OCI-M1 (cell line): ENCODE data around the gene FAR2.
"Not testable (repeated sequence)": the region's sequence is repeated elsewhere in the genome, so short reads cannot be mapped to it uniquely, and the experiment has no call there.

Experiments used
- DNase-seq: peaks from one replicate; lab custom pipeline; 2025; lab: John Stamatoyannopoulos, UW

The FAR2 gene

DNA sequence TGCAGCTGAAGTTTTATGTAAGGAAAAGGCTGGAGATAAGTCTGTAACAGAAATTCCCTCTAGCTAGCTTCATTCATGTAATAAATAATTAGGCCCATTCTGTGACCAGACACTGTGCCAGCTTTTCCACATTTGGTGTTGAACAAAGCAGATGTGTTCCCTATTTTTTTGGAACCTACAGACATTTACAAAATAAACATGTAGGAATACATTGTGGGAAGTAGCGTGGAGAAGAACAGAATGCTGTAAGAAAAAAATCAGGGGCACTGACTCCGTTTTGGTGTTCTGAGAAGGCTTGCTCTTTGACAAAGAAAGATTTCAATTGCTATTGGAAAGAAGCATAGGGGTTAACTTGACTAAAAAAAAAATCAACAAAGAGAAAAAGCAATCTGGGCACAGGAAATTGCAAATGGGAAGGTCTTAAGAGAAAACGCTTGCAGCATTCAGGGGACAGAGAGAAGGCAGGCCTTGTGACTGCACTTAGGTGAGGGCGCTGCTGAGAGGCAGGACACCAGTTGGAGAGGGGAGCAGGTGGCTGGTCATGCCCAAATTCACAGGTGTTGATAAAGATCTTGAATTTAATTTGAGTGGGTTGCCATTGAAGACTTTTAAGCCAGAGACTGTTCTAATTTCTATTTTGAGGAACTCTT is 4.0 kb downstream of the FAR2 start:
- DNase-seq, result no peak

- peak; percentile 86 for DNase-seq
These were observed 6.0 kb downstream of the FAR2 start for GRCh38 chr12:29155079-29155478.

DNA sequence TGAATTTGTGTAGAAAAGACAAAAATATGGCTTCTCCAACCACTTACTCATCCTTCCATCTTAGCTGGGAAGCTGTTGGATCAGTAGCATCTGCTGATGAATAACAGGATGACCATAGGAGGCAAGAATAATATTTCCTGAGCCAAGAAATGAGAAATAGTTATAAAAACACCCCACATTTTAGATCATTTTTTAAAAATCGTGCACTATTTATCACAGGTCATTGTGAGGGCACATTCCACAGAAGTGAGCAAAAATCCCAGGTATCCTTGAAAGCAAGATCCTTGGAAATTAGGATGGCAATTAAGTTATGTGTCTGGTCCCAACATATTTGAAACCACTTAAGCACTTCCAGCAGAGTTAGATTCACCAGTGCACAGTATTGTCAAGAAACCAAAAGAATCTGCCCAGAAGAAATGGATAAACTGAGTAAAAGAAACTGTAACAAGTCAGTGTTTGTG is 8.4 kb downstream of the FAR2 start:
- peak; percentile 13 for DNase-seq

DNA sequence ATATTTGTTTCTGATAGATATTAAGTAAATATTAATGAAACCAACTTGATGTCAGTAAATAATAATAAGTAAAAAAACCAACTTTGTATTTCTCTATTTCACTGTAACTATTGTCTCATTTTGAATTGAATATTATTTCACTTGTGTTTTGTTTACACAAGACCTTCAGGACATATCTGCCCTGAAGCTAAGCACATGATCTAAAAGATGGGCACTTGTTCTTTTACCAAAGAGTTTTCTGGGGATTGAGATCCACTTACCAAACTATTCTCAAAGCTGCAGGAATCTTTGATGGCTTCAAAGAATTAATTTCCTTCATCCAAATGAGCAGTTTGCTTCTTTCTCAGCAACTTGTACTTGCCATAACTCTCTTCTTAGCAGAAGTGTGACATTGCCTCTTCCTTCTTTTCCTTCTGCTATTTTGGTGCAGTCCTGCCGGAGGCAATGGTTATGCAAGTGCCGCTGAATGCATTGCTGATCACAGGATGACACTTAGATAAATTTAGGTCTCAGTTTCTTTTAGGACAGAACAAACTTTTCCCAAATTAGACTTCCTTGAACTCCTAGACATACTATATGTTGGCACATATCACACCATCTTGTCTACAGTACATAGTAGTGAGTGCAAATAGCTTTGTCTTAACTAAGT is 9.2 kb downstream of the FAR2 start:
- peak; percentile 59 for DNase-seq

DNA sequence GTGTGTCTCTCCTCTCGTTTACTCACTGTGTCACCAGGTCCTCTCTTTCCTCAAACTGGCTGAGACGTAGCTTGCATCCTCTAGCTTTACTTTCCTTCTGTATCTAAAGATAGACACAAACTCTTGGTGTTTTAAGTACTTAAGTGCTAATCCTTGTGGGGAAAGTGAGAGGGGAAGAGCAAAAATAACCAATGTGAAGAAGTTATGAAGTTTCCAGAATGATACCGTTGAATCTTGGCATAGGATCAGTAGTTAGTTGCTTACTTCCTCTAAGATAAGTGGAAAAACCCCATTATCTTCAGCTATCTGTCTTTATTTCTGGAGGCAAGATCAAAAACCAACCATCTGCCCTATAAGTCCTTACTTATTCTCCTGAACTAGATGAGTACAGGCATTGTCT is 10.6 kb downstream of the FAR2 start:
- peak; percentile 74 for DNase-seq

DNA sequence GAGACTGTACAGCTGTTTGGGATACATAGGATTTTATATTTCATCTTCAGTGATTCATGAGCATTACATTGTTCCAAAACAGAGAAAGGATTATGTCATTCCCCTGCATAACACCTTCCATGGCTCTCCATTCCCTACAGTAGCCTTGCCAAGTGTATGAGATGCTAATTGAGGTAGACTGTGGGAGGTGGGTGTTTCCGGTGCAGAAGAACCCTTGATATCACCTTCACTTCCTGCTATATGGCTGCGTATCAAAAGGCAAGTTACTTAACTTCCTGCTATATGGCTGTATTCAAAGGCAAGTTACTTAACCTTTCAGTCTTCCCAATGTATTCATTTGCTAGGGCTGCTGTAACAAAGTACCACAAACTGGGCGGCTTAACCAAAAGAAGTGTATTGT is 11.2 kb downstream of the FAR2 start:
- DNase-seq, result no peak

DNA sequence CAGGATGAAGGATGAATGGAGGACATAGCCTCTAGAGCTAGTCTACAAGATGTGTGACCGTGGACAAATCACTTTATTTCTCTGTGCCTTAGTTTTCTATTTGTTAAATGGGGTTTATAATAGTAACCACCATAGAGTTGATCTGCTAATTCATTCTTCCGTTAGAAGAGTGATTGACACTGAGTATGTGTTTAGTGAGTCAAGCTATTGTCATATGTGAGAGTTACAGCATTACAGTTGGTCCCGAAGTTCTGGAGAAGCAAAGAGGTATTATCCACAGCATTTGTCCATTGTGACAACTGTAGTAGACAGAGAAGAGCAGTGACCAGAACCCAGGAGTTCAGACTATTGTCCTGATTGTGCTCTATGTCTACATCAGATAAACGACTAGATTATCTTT is 14.1 kb downstream of the FAR2 start:
- no peak for DNase-seq

GRCh38 chr12:29164477-29165393 is 15.7 kb downstream of the FAR2 start:
- DNase-seq, result peak; percentile 85

- no peak for DNase-seq
These were observed 18.4 kb downstream of the FAR2 start for GRCh38 chr12:29167445-29167844.

- DNase-seq, result no peak
These were observed 18.9 kb downstream of the FAR2 start for GRCh38 chr12:29167988-29168387.

DNA sequence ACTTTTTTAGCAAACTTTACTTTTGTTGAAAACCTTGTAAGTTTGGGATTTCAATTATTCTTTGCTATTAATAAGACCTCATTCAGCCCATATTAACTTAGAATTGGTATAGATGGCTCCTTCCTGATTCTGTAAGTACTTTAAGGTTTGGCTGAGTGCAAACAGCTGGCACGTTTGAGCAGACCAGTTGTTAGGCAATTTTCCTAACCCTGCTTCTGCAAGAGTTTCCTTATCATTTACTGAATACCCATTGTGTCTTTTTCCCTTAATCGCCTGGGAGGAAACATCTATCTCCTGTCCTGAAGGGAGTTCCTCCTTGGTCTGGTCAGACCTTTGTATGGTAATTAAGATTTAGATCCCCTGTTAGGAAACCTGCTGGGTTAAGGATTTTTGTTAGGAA is 20.9 kb downstream of the FAR2 start:
- DNase-seq, result peak; percentile 50

GRCh38 chr12:29170478-29171084 is 21.5 kb downstream of the FAR2 start:
- DNase-seq, result not testable (repeated sequence)

DNA sequence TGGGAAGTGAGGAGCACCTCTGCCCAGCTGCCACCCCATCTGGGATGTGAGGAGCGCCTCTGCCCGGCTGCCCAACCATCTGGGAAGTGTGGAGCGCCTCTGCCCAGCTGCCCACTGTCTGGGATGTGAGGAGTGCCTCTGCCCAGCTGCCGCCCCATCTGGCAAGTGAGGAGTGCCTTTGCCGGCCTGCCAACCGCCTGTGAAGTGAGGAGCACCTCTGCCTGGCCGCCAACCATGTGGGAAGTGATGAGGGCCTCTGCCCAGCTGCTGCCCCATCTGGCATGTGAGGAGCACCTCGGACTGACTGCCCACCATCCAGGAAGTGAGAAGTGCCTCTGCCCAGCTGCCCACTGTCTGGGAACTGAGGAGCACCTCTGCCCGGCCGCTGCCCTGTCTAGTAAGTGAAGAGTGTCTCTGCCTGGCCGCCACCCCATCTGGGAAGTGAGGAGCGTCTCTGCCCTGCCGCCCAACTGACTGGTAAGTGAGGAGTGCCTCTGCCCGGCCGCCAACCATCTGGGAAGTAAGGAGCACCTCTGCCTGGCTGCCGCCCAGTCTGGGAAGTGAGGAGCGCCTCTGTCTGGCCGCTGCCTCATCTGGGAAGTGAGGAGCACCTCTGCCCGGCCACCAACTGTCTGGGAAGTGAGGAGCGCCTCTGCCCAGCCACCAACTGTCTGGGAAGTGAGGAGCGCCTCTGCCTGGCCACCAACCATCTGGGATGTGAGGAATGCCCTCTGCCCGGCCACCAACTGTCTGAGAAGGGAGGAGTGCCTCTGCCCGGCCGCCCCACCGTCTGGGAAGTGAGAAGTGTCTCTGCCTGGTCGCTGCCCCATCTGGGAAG is 22.6 kb downstream of the FAR2 start:
- DNase-seq, result no peak

GRCh38 chr12:29176941-29177340 is 27.9 kb downstream of the FAR2 start:
- no peak for DNase-seq

- DNase-seq, result not testable (repeated sequence)
These were observed 33.2 kb downstream of the FAR2 start for GRCh38 chr12:29182247-29182646.

- DNase-seq, result no peak
These were observed 38.7 kb downstream of the FAR2 start for GRCh38 chr12:29187756-29188155.

DNA sequence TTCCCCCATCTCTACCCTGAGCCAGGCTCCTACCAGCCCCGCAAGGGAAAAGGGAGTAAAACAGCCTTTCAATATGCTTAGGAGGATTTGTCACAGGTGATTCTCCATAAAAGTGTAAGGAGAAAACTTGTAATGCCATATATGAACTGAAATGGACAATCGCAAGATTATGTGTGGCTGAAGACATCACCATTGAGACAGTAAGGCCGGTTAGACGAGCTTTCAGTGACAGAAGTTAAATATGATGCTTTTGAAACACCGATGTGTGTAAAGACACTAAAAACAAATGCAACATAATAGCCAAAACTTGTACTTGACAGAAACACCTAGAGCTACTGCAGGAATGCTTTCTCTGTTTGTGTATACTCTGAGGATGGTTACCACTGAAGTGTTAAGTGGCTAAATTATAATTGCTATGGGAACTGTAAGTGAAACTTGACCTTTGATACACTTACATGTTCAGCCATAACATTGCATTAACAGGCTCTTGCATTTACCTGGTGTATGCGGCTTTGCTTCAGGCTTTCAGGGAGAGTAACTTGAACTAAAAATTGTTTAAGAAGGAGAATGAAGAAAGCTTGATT is 42.3 kb downstream of the FAR2 start:
- DNase-seq, result no peak

- DNase-seq, result no peak
These were observed 49.8 kb downstream of the FAR2 start for GRCh38 chr12:29198901-29199300.

GRCh38 chr12:29200586-29200985 is 51.5 kb downstream of the FAR2 start:
- DNase-seq, result no peak

DNA sequence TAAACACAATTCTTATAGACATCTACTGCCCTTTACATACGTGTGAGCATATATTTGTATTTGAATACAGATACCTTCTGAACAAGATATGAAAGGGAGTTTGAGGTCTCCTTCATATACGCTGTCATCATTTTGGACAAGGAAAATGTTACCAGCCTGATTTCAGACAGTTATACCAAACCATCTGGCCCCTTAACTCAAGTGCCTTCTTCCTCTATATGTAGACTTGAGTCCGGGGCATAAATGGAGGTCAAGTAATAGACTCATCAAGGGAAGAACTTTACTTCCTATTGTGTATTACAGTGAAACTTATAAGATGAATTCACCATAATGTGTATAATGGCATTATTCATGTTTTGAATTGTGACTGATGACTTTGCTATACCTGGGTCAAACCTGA is 52.2 kb downstream of the FAR2 start:
- DNase-seq, result no peak

- no peak for DNase-seq
These were observed 52.7 kb downstream of the FAR2 start for GRCh38 chr12:29201746-29202145.
